ENCODE data around the gene PARD3. TPM values are rescaled to one million over a fixed set of nuclear protein-coding genes. Genes with fewer than 3 reads are reported as not detected.

Gene PARD3
- total RNA-seq, 2 experiments from 2014 or later = 0.53 to 0.71 TPM

- H3K4me1 Mint-ChIP-seq (ENCODE audit: low read depth) = no peaks in the 10 kb centered on the region
- no peak for DNase-seq
- H3K27ac ChIP-seq (ENCODE audit: low read depth in 1 of 2, low read length in 2 of 2) = no peak overlapping the region
- no peaks in the 10 kb centered on the region for H3K9me3 ChIP-seq (ENCODE audit: control insufficient read depth in 1 of 2, insufficient read depth in 1 of 2, low read length in 2 of 2)
- intact Hi-C loops (cut with DNase I, micrococcal nuclease) = no loop called here
- no peaks in the 10 kb centered on the region for H3K27me3 ChIP-seq (ENCODE audit: control insufficient read depth in 1 of 2, insufficient read depth in 2 of 2, low read length in 2 of 2)
- no peak overlapping the region for H3K27ac Mint-ChIP-seq
- no peaks in the 10 kb centered on the region for H3K36me3 ChIP-seq (ENCODE audit: insufficient read depth, low read length)
- TF ChIP-seq CTCF (IDR thresholded peaks at IDR 0.05) = no peak
- no peaks in the 10 kb centered on the region for H3K9me3 Mint-ChIP-seq
- H3K4me3 ChIP-seq (ENCODE audit: low read length) = no peak overlapping the region
- ChIA-PET POLR2A (no interaction called here), CTCF (no interaction called here)
- H3K4me1 ChIP-seq (ENCODE audit: insufficient read depth, low read length) = no peaks in the 10 kb centered on the region
- H3K36me3 Mint-ChIP-seq (ENCODE audit: low read depth) = no peaks in the 10 kb centered on the region
- peaks cover 4% of the 10 kb centered on the region for H3K27me3 Mint-ChIP-seq
- H3K4me3 Mint-ChIP-seq = no peak overlapping the region
- no peak for ATAC-seq (ENCODE audit: poor library complexity)
Measured at GRCh38 chr10:34689053-34689452, 126.0 kb downstream of the PARD3 start.

GRCh38 chr10:34687434-34688210 is 127.5 kb downstream of the PARD3 start:
- ChIA-PET POLR2A (no interaction called here), CTCF (no interaction called here)
- no peaks in the 10 kb centered on the region for H3K9me3 Mint-ChIP-seq
- intact Hi-C loops (cut with DNase I, micrococcal nuclease) = no loop called here
- H3K4me3 ChIP-seq (ENCODE audit: low read length) = no peak overlapping the region
- no peaks in the 10 kb centered on the region for H3K27me3 ChIP-seq (ENCODE audit: control insufficient read depth in 1 of 2, insufficient read depth in 2 of 2, low read length in 2 of 2)
- no peak overlapping the region for H3K27ac Mint-ChIP-seq
- ATAC-seq (ENCODE audit: poor library complexity) (no peak), DNase-seq (no peak)
- no peak overlapping the region for H3K27ac ChIP-seq (ENCODE audit: low read depth in 1 of 2, low read length in 2 of 2)
- H3K4me3 Mint-ChIP-seq = no peak overlapping the region
- no peaks in the 10 kb centered on the region for H3K36me3 Mint-ChIP-seq (ENCODE audit: low read depth)
- H3K4me1 Mint-ChIP-seq (ENCODE audit: low read depth) = no peaks in the 10 kb centered on the region
- no peaks in the 10 kb centered on the region for H3K4me1 ChIP-seq (ENCODE audit: insufficient read depth, low read length)
- no peak for TF ChIP-seq CTCF (IDR thresholded peaks at IDR 0.05)
- H3K36me3 ChIP-seq (ENCODE audit: insufficient read depth, low read length) = no peaks in the 10 kb centered on the region
- H3K9me3 ChIP-seq (ENCODE audit: control insufficient read depth in 1 of 2, insufficient read depth in 1 of 2, low read length in 2 of 2) = no peaks in the 10 kb centered on the region
- H3K27me3 Mint-ChIP-seq = peaks cover 4% of the 10 kb centered on the region

- no peaks in the 10 kb centered on the region for H3K9me3 Mint-ChIP-seq
- H3K4me1 ChIP-seq (ENCODE audit: insufficient read depth, low read length) = no peaks in the 10 kb centered on the region
- no peak for TF ChIP-seq CTCF (IDR thresholded peaks at IDR 0.05)
- H3K27me3 ChIP-seq (ENCODE audit: control insufficient read depth in 1 of 2, insufficient read depth in 2 of 2, low read length in 2 of 2) = no peaks in the 10 kb centered on the region
- DNase-seq (no peak), ATAC-seq (ENCODE audit: poor library complexity) (no peak)
- intact Hi-C loops (cut with DNase I, micrococcal nuclease) = no loop called here
- H3K27ac Mint-ChIP-seq = no peak overlapping the region
- H3K36me3 Mint-ChIP-seq (ENCODE audit: low read depth) = no peaks in the 10 kb centered on the region
- ChIA-PET POLR2A (no interaction called here), CTCF (no interaction called here)
- no peak overlapping the region for H3K4me3 ChIP-seq (ENCODE audit: low read length)
- no peaks in the 10 kb centered on the region for H3K27me3 Mint-ChIP-seq
- no peaks in the 10 kb centered on the region for H3K4me1 Mint-ChIP-seq (ENCODE audit: low read depth)
- H3K27ac ChIP-seq (ENCODE audit: low read depth in 1 of 2, low read length in 2 of 2) = no peak overlapping the region
- H3K36me3 ChIP-seq (ENCODE audit: insufficient read depth, low read length) = no peaks in the 10 kb centered on the region
- H3K9me3 ChIP-seq (ENCODE audit: control insufficient read depth in 1 of 2, insufficient read depth in 1 of 2, low read length in 2 of 2) = no peaks in the 10 kb centered on the region
- H3K4me3 Mint-ChIP-seq = no peak overlapping the region
Measured at GRCh38 chr10:34682580-34682979, 132.5 kb downstream of the PARD3 start.
